ENCODE data around the gene ABCB8. TPM values are rescaled to one million over a fixed set of nuclear protein-coding genes. Genes with fewer than 3 reads are reported as not detected.

ABCB8 gene
- total RNA-seq, 1 donor, result 27.5 TPM

DNA sequence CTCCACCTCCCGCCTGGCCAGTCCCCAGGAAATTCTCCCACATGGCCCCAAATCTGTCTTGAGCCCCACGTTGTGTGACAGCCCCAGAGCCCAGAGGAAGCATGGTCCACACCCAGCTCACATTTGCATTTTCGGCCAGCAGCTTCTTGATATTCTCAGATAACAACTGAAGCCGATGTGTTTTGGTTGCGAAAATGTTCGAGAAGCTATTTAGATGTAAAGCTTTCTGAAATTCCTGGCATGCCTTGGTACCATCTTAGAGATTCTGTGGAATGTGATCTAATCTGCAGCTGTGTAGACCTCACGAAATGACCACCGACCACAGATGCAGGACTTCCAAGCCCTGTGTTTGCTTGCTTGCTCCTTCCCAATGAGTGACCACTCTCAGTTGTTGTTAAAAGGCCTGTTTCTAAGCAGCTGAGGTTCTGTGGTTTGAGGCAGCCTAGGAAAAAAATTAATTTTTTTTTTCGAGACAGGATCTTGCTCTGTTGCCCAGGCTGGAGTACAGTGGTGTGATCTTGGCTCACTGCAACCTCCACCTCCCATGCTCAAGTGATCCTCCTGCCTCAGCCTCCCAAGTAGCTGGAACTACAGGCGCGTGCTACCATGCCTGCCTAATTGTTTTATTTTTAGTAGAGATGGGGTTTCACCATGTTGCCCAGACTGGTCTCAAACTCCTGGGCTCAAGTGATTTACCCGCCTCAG lies 40.0 kb downstream of the ABCB8 start:
- no peak for DNase-seq (ENCODE audit: low read depth in 2 of 3, low spot score in 2 of 3)

DNA sequence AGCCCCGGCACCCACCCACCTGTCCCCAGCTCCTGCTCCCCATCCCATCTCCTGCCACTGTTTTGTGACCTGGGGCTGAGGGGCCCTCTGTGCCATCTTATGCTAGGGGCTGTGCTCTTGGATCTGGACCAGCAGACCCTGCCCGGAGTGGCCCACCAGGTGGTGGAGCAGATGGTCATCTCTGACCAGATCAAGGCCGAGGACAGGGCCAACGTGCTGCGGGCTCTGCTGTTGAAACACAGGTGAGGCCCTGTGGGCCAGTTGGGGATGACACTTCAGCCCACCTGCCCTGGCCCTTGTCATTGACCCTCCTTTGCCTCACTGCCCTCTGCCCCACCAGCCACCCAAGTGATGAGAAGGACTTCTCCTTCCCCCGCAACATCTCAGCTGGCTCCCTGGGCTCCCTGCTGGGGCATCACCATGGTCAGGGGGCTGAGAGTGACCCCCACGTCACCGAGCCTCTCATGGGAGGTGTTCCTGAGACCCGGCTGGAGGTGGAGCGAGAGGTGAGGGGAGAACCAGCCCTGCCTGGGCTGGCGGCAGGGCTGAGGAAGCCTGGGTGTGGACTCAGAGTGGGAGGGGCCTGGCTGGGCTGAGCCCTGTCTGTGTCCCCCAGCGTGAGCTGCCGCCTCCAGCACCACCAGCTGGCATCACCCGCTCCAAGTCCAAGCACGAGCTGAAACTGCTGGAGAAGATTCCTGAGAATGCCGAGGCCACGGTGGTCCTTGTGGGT lies 41.8 kb downstream of the ABCB8 start:
- no peak for DNase-seq (ENCODE audit: low read depth in 2 of 3, low spot score in 2 of 3)

DNA sequence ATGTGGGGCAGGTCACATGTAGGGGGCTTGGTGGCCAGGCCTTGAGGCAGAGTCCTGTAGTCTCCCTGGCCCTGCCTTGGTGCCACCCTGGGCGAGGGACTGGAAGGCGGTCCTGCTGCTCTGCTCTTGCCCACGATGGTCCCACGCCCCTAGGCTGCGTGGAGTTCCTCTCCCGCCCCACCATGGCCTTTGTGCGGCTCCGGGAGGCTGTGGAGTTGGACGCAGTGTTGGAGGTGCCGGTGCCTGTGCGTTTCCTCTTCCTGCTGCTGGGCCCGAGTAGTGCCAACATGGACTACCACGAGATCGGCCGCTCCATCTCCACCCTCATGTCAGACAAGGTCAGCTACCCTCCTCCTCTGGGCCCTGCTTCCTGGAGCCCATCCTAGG lies 42.3 kb downstream of the ABCB8 start:
- no peak for DNase-seq (ENCODE audit: low read depth in 2 of 3, low spot score in 2 of 3)

DNA sequence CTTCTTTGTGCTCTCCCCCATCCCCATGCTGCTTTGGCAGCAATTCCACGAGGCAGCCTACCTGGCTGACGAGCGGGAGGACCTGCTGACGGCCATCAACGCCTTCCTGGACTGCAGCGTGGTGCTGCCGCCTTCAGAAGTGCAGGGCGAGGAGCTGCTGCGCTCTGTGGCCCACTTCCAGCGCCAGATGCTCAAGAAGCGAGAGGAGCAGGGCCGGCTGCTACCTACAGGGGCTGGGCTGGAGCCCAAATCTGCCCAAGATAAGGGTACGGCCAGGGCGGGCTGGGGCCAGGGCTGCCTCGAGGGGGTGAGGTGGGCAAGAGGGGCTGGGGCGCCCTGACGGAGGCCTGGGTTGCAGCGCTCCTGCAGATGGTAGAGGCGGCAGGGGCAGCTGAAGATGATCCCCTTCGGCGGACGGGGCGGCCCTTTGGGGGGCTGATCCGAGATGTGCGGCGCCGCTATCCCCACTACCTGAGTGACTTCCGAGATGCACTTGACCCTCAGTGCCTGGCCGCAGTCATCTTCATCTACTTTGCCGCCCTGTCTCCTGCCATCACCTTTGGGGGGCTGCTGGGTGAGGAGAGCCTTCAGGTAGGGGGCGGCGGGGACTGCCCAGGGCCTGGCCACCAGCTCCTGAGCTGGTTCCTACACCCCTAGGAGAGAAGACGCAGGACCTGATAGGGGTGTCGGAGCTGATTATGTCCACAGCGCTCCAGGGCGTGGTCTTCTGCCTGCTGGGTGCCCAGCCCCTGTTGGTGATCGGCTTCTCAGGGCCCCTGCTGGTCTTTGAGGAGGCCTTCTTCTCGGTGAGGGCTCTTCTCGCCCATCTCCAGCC lies 43.0 kb downstream of the ABCB8 start:
- no peak for DNase-seq (ENCODE audit: low read depth in 2 of 3, low spot score in 2 of 3)

DNA sequence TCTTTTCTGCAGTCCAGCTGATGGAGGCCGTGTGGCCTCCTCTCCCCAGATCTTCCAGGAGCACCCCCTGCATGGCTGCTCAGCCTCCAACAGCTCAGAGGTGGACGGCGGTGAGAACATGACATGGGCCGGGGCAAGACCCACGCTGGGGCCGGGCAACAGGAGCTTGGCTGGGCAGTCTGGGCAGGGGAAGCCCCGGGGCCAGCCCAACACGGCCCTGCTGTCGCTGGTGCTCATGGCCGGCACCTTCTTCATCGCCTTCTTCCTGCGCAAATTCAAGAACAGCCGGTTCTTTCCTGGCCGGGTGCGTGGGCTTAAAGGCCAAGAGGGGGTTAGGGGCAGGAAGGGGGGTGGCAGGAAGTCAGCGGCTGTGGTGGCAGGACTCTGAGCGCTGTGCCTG lies 45.7 kb downstream of the ABCB8 start:
- no peak for DNase-seq (ENCODE audit: low read depth in 2 of 3, low spot score in 2 of 3)

DNA sequence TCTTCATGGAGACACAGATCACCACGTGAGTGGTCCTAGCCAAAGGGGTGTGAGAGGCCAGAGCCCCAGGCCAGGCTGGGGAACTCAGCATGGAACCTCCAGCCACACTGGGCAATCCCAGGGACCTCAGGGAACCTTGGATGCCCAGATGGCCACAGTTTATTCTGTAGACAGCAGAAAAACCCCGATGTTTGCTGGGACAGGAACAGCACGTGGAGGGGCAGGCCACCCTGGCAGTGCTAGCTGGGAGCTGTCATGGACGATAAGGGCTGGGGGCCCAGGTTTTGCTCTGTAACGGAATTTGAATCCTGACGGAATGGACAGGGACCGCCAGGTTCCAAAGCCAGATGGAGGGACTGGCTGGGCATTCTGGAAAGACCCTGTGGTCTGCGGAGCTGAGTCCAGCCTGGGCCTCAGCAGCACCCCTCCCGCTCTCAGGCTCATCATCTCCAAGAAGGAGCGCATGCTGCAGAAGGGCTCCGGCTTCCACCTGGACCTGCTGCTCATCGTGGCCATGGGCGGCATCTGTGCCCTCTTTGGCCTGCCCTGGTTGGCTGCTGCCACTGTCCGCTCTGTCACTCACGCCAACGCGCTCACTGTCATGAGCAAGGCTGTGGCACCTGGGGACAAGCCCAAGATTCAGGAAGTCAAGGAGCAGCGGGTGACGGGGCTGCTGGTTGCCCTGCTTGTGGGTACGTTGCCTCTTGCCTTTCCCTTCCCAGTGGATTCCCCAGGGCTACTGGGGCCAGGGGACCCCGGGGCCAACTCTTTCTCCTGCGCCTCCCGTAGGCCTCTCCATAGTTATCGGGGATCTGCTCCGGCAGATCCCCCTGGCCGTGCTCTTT lies 46.8 kb downstream of the ABCB8 start:
- no peak for DNase-seq (ENCODE audit: low read depth in 2 of 3, low spot score in 2 of 3)

DNA sequence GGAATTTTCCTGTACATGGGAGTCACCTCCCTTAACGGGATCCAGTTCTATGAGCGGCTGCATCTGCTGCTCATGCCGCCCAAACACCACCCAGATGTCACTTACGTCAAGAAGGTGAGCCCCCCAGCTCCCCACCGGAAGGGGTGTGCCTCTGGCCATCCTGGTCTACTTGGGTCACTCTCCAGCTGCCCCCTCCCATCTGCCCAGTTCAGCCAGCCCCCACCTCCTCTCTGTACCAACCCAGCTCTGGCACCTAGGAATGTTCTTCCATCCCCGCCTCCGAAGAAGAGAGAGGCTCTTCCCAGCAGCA lies 47.4 kb downstream of the ABCB8 start:
- DNase-seq (ENCODE audit: low read depth in 2 of 3, low spot score in 2 of 3), result no peak

DNA sequence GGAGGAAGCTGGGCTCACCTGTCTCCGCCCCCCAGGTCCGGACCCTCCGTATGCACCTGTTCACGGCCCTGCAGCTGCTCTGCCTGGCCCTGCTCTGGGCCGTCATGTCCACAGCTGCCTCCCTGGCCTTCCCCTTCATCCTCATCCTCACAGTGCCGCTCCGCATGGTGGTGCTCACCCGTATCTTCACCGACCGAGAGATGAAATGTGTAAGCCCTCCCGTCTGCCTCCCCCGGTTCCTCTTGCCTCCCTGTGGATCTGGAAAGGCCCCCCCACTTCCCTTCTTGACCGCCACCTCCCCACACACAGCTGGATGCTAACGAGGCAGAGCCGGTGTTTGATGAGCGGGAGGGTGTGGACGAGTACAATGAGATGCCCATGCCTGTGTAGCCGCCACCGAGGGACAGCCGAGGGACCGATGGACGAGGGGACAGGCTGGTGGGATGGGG lies 47.8 kb downstream of the ABCB8 start:
- no peak for DNase-seq (ENCODE audit: low read depth in 2 of 3, low spot score in 2 of 3)

DNA sequence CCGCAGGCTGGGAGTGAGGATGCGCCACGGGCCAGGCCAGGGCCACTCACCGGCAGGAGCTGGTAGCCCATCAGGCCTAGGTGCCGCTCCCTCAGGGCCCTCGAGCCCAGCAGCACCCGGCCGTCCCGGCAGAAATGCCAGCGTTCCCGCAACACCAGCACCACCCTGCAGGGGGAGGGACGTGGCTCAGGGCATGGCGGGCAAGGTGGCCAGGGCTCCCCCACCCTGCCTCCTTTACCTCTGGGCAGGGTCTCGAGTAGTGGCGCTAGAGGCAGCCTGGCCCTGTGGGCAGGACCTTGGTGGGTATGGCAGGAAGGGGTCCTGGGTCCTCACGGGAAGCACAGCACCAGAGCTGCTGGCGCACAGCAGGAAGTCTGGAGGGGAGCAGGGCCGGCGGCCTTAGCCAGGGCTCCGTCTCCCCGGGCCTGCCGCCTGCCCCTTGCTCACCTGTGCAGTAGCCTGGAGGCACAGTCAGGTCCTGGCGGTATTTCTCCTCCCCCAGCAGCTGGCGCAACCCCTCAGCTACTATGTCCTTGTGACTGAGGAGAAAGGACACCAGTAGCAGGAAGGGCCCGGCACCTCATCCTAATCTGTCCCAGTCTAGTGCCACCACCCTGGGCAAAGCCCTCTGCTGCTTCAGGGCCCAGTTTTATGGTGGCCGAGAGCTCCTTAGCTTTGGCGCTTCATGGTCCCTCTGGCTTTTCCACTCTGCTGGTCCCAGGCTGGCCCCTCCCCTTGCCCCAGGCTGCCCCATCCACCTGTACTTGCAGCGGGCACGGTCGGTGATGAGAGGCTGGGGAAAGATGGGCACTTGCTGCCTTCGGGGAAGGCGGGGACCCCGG lies 48.8 kb downstream of the ABCB8 start:
- peak in 2 of 3 donors; percentile 19 to 33 for DNase-seq (ENCODE audit: low read depth in 2 of 3, low spot score in 2 of 3)

DNA sequence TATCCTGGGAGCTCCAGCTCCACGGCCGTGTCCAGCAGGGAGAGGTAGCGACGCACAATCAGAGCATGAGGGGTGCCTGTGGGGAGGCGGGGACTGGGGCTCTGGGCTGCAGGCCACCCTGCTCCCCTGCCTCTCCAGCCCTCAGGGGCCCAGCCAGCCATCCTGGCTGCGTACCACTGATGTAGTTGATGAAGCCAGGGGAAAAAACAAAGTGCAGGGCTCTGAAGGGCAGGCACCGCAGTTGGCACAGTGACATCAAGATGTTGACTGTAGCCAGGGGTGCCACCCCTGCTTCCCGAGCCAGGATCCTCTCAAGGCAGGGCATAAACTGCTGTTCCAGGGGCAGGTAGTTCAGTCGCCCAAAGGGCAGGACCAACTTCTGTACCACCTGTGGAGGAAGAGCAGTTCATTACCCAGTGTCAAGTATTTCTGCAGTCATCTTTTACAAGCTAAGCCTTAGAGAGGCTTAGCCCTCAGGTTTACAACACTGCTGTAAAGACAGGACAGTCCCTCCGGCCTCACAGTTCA lies 49.5 kb downstream of the ABCB8 start:
- no peak for DNase-seq (ENCODE audit: low read depth in 2 of 3, low spot score in 2 of 3)

DNA sequence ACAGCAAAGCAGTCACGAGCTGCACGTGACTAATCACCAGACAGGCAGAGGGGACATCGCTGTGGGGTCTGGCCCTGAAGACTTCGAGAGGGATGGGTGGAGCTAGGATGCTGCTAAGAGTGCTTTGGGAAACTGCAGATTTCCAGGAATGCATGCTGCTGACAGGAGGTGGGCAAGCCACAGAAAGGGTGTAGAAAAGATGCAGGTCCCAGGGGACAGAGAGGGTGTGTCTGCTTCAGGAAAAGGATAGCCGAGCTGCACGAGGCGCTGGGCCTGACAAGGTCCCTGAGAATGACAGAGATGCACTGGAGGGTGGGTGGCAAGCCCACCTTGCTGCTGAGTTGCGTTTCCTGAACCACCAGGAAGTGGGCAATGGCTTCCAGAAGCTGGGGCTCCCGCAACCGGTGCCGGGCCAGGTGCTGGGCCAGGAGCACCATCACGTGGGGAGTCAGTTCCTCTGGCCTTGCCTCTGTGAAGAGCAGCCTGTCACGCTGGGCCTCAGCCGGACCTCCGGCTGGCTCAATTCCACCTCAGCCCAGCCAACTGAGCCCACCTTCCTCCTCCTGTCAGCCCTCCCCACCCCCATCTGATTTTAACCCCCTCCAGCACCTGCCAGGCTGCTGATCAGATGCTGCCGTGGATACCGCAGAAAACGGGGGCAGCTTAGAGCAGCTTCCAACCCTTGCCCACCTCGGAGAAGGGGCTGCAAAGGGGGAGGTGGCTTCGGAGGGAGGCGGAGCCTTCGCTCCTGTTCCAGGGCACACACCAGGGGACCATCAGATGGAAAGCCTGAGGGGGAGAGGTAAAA lies 50.2 kb downstream of the ABCB8 start:
- no peak for DNase-seq (ENCODE audit: low read depth in 2 of 3, low spot score in 2 of 3)

DNA sequence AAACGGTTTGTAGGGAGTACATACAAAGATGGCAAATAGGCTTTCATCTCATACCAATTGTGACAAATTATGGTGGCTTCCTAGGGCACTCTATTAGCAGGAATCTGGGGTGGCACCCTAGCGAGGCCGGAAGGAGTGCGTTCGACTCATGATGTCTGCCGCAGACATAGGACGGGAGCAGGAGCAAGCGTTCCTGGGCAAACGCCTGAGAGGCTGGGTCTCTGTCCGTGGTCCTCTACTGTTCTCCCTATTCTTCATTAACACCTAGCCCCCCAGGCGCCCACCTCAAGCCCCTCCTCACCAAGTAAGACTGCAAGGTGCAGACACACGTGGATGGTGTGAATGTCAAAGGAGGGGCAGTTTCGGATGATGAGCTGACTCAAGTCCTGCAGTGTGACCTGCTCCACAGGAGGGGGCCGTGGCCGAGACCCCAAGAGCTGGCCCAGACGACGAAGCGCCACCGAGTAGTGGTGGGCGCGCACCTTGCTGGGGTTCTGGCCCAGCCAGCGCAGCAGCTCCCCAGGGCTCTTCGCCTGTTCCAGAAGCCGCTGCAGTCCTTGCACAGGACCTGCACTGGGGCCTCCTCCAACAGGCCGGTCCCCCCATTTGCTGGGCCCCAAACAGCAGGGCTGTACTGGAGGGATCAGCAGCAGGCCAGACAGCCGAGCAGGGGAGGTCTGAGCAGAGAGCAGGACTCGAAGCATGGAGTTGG lies 51.1 kb downstream of the ABCB8 start:
- no peak for DNase-seq (ENCODE audit: low read depth in 2 of 3, low spot score in 2 of 3)

DNA sequence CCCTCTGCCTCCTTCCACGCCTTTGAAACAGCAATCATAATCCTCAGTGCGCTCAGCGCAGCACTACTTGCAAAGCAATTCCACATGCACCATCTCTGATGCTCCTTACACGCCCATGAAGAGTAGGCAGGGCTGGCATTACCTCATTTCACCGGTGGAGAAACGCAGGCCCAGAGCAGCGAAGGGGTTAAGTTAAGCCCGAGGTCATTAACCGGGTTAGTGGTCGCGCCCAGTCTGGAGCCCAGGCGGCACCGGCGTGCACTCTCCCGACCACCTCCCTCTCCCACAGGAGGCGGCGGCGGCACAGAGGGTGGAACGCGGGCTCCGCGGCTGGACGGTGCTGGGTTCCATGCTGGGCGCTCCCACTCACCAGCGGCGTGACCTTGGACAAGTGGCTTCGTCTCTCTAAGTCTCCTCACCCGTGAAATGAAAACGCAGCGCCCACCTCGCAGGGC lies 51.8 kb downstream of the ABCB8 start:
- peak in 1 of 3 donors; percentile 32 for DNase-seq (ENCODE audit: low read depth in 2 of 3, low spot score in 2 of 3)

DNA sequence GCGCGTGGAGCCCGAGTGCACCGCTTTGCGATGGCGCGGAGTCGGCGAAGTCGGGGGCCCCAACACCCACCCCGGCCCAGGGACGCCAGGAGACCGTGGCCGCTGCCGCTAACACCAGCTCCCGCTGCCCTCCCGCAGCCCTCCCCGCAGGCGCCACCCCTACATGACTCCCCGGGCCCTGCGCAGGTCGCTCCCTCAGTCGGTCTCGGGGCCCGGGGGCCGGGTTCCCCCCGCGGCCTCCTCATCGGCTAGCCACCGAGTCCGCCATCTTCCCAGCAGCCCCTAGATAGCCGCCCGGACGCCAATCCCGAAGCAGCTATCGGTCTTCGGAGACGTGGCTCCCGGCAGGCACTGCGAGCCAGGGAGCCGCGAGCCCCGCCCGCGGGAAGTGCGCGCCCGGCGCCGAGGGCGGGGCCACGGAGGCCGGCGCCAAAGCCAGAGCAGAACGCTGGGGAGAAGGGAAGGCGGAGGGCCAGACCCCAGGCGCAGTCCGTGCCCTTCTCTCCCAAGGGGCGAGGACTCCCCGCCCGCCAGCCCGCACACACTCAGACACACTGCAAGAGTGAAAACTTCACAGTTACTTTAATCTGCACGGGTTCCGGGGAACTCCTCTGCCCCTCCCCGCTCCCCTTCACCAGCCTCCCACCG lies 52.4 kb downstream of the ABCB8 start, which contains the start of gene FASTK:
TSS of gene FASTK (minus strand) at position 288 of the 648 bp plus-strand sequence. CDS start at position 245, 43 bp downstream.
- DNase-seq (ENCODE audit: low read depth in 2 of 3, low spot score in 2 of 3), result peak in 2 of 3 donors; percentile 84 to 90

DNA sequence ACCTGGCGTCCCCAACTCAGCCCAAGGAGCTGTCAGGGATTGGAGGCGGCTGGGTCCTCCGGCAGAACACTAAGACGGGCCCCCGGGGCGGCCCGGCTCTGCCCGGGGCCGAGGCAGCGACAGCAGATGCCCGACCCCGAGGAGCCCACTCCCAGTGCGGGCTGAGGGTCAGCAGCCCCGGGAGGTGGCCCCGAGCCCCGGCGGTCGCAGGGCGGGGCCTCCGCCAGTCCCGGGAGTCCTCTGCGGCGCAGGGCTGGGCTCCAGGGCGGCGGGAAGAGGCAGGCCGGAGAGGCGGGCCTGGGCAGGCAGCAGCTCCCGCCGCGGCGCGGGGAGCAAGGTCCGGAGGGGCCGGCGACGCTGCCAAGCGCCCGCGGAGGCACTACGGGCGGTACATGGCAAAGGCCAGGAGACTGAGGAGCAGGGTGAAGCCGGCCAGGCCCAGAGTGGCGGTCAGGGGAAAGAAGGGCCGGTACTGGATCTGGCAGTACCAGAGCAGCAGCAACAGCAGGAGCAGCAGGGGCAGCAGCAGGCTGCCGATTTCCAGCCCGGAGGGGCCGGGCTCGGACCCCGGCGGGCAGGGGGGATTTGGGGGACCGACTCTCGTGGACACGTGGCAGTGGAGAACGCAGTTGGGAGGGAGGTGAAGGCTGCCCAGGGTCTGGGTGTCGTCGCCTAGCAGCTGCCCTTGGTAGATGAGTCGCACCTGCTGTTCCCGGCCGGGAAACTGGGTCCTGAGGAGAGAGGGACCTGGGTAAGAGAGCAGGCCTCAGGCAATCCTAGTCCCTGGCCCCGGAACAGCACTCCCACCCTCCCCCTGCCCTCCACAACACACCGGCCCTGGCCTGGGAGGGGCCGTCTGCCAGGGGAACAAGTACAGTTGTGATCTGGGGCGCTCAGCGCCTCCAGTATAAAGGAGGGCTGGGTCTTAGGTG lies 53.2 kb downstream of the ABCB8 start:
- no peak for DNase-seq (ENCODE audit: low read depth in 2 of 3, low spot score in 2 of 3)
